ENCODE data around the gene GSTT4. TPM values are rescaled to one million over a fixed set of nuclear protein-coding genes. Genes with fewer than 3 reads are reported as not detected.

Gene GSTT4
- total and polyA plus RNA-seq, 2 of the 13 experiments (the other 11 are each of a cell fraction or from before 2014, with no cell fraction given), result 0.59 to 0.62 TPM

DNA sequence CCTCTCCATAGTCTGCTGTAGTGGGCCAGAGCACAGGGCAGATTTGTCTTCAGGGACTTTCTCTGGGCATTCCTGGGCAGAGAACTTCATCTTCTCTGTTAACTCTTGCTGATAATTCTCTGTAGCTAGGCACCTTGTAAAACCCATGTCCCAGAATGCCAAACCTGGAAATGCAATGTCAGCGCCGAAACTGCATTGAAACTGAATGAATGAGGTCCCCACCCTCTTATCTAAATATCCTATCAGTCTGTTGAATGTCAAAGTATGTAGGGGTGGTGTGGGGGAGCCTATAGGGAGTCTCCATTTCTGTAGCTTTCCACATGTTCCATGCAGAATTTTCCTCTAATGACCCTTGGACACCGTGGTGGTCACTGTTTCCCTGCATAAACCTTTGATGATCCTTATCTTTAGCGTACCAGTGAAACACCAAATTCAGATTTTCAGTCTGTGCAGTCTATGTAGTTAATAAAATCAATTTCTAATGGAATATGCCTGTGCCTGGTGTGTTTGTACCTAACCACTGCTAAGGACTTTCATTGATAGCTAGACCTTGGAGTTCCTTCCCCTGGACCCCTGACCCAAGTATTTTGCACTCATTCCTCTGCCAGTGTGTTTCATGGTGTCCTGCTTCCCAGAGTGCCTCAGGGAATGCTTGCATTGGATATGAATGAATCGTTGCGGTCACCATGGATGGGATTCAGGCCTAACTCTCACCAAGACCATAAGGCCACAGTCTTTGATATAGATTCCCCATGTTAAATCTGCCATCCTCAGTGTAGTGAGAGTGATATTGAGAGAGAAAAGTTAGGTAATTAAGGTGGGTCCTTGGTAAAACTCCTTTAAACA lies 3.4 kb upstream of the GSTT4 start (continued):
- no peak for TF ChIP-seq RERE (CRISPR knock-in tag; IDR thresholded peaks at IDR 0.05; ENCODE audit: low read depth)
- TF ChIP-seq ATRX (CRISPR knock-in tag; IDR thresholded peaks at IDR 0.05; ENCODE audit: borderline replicate concordance), result no peak
- TF ChIP-seq, protein P1, sequence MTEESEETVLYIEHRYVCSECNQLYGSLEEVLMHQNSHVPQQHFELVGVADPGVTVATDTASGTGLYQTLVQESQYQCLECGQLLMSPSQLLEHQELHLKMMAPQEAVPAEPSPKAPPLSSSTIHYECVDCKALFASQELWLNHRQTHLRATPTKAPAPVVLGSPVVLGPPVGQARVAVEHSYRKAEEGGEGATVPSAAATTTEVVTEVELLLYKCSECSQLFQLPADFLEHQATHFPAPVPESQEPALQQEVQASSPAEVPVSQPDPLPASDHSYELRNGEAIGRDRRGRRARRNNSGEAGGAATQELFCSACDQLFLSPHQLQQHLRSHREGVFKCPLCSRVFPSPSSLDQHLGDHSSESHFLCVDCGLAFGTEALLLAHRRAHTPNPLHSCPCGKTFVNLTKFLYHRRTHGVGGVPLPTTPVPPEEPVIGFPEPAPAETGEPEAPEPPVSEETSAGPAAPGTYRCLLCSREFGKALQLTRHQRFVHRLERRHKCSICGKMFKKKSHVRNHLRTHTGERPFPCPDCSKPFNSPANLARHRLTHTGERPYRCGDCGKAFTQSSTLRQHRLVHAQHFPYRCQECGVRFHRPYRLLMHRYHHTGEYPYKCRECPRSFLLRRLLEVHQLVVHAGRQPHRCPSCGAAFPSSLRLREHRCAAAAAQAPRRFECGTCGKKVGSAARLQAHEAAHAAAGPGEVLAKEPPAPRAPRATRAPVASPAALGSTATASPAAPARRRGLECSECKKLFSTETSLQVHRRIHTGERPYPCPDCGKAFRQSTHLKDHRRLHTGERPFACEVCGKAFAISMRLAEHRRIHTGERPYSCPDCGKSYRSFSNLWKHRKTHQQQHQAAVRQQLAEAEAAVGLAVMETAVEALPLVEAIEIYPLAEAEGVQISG (CRISPR knock-in tag; IDR thresholded peaks at IDR 0.05), result no peak
- TF ChIP-seq MAFF (IDR thresholded peaks at IDR 0.05; ENCODE audit: low read depth, low read length), result 0 out of 2 replicates have a peak, but pooled peaks have one; percentile 22
- TF ChIP-seq ZNF563 (CRISPR knock-in tag; IDR thresholded peaks at IDR 0.05), result no peak
- no peak for TF ChIP-seq RBM39 (IDR thresholded peaks at IDR 0.05; ENCODE audit: low read depth, low read length, poor library complexity, severe bottlenecking)
- TF ChIP-seq HCFC1 (IDR thresholded peaks at IDR 0.05; ENCODE audit: low read depth, low read length), result no peak
- no peak for TF ChIP-seq ZNF790 (CRISPR knock-in tag; IDR thresholded peaks at IDR 0.05; ENCODE audit: borderline replicate concordance)
- no peak for TF ChIP-seq TRAFD1 (CRISPR knock-in tag; IDR thresholded peaks at IDR 0.05; ENCODE audit: borderline replicate concordance)
- no peak for TF ChIP-seq NFYB (CRISPR knock-in tag; IDR thresholded peaks at IDR 0.05)
- TF ChIP-seq SIX4 (CRISPR knock-in tag; IDR thresholded peaks at IDR 0.05), result no peak
- no peak for TF ChIP-seq MTF1 (CRISPR knock-in tag; IDR thresholded peaks at IDR 0.05)
- TF ChIP-seq ZFYVE20 (CRISPR knock-in tag; IDR thresholded peaks at IDR 0.05; ENCODE audit: borderline replicate concordance, low read depth), result no peak
- TF ChIP-seq ARID2 (CRISPR knock-in tag; IDR thresholded peaks at IDR 0.05; ENCODE audit: borderline replicate concordance), result 0 out of 2 replicates have a peak, but pooled peaks have one; percentile 55
- no peak for TF ChIP-seq ZNF660 (CRISPR knock-in tag; IDR thresholded peaks at IDR 0.05; ENCODE audit: borderline replicate concordance, low read depth)
- no peak for TF ChIP-seq CBX5 (CRISPR knock-in tag; IDR thresholded peaks at IDR 0.05; ENCODE audit: borderline replicate concordance)
- no peak for TF ChIP-seq DRAP1 (CRISPR knock-in tag; IDR thresholded peaks at IDR 0.05)
- no peak for TF ChIP-seq CEBPB (IDR thresholded peaks at IDR 0.05; ENCODE audit: borderline replicate concordance, low read depth, low read length)

Data from HepG2 (cell line).